Fibroblast of skin of abdomen (primary cell): ENCODE data around the gene UNCX.
"Not testable (repeated sequence)": the region's sequence is repeated elsewhere in the genome, so short reads cannot be mapped to it uniquely, and the experiment has no call there.

Source experiments
- DNase-seq: peaks from one replicate; pipeline ENCODE4 v3.0.0-alpha.2; 2013

Gene UNCX

DNA sequence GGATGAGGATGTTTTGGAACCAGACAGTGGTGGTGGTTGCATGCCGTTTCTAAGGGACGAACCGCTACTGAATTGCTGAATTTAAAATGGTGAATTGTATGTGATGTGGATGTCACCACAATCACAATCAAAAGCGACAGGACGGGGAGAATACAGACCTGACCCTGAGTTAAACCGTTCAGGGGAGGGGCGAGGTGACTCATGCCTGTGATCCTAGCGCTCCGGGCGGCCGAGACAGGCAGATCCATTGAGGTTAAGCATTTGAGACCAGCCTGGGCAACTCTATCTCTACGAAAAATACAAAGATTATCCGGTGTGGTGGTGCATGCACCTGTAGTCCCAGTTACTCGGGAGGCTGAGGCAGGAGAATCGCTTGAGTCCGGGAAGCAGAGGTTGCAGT, 46.4 kb downstream of the UNCX start:
- DNase-seq, result no peak

- DNase-seq, result not testable (repeated sequence)
Observed at GRCh38 chr7:1279895-1280294, 47.2 kb downstream of the UNCX start.

DNA sequence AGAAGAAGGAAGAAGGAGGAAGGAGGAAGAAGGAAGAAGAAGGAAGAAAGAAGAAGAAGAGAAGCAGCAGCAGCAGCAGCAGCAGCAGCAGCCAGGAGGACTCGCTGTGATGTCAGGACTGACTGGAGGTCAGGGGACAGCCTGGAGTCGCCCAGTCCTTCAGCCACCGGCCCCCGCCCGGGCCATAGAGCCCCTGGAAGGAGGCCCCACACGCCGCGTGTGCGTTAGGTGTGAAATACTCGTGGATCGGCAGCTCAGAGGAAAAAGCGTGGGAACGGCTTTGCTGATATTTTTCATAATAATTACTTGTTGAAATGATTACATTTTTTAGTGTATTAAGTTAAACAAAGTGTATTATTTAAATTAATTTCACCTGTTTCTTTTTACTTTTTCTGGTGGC, 48.4 kb downstream of the UNCX start:
- no peak for DNase-seq

- DNase-seq, result no peak
Observed at GRCh38 chr7:1282679-1283078, 50.0 kb downstream of the UNCX start.

DNA sequence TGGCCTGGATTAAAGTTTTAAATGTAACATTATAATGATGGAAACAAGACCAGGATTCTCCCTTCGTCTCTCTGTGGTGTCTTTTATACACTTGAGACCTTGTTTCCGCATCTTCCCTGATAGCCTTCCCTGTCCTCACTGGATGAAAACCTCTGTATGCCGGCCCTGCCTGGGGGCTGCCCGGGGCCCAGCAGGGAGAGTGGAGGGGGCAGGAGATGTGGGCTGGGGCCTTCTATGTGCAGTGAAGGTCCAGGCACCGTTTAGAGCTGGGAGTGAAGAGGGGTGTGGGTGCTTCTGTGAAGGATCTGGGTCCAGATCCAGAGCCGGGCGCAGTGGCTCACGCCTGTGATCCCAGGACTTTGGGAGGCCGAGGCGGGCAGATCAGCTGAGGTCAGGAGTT, 50.7 kb downstream of the UNCX start:
- no peak for DNase-seq

DNA sequence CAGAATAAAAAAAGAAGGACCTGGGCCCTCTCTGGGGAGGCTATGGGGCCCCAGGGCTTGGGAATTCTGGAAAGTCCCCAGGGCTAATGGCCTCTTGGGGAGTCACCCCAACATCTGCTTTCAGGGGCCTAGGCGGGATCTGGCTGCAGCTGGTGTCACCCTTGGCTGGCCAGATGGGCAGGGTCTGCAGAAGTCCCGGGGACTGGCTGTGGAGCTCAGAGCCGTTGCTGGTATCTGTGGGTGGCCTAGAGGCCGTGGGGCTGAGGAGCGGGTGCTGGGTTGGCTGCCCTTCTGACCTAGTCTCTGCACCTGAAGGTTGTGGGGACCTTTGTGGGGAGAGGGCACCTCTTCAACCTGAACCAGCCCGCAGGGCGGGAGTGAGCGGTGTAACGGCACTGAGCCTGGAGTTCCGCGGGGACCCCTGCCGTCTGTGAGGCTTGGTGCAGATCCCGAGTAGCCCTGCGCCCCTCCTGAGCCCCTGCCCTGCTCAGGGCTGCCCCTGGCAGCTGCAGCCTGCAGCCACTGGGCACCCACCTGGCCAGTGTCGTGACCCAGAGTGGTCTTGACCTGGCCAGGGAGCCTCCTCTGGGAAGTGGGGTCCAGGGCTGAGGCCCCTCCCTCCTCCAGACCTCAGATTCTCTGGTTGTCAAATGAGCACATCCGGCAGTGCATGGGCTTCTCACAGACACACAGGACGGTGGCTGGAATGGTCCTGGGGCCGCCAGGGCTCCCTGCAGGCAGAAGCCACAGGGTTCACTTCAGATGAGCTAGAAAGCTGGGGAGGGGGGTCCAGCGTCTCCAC, 51.5 kb downstream of the UNCX start:
- no peak for DNase-seq

GRCh38 chr7:1284743-1285458, 52.2 kb downstream of the UNCX start:
- DNase-seq, result no peak

GRCh38 chr7:1285556-1286301, 53.1 kb downstream of the UNCX start:
- no peak for DNase-seq
